ENCODE measurements around the gene WBP1.
"Not testable (repeated sequence)": the region's sequence is repeated elsewhere in the genome, so short reads cannot be mapped to it uniquely, and the experiment has no call there.

WBP1 gene

DNA sequence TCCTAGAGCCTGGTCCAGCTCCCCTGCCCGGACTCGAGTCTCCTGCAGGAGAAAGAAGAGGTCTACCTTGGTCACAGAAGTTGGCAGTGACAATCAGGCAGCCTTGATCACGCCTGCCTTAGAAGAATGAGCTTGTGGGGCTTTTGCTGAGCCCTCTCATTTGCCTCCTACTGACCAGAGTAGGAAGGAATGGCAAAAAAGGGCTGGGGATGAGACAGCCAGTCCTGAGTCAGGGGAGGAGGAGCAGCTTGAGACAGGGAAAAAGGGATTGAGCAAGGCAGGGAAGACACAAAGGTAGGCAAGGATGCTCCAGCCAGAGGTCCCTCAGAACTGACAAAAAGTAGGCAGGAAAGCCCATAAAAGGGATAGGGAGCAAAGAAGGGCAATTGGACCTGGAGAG, 30.7 kb upstream of the WBP1 start:
- DNase-seq (ENCODE audit: low read depth) = no peak

DNA sequence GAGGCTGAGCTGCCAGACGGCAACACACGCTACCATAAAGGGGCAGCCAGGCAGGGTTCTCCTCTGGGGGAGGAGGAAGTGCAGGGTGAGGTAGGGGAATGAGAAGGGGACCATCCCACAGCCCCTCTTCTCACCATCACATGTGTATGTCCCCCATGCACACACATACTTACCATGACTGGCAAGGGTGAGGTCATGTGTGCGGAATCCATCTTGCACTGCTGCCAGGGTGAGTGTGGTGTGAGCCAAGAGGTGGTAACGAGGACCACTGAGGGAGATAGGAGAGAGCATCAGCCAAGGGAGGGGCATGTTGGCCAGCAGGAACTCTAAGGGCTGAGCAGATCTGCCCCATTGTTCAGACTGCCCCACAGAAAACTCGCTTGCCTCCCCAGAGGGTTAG, 29.6 kb upstream of the WBP1 start:
- DNase-seq (ENCODE audit: low read depth) = no peak

DNA sequence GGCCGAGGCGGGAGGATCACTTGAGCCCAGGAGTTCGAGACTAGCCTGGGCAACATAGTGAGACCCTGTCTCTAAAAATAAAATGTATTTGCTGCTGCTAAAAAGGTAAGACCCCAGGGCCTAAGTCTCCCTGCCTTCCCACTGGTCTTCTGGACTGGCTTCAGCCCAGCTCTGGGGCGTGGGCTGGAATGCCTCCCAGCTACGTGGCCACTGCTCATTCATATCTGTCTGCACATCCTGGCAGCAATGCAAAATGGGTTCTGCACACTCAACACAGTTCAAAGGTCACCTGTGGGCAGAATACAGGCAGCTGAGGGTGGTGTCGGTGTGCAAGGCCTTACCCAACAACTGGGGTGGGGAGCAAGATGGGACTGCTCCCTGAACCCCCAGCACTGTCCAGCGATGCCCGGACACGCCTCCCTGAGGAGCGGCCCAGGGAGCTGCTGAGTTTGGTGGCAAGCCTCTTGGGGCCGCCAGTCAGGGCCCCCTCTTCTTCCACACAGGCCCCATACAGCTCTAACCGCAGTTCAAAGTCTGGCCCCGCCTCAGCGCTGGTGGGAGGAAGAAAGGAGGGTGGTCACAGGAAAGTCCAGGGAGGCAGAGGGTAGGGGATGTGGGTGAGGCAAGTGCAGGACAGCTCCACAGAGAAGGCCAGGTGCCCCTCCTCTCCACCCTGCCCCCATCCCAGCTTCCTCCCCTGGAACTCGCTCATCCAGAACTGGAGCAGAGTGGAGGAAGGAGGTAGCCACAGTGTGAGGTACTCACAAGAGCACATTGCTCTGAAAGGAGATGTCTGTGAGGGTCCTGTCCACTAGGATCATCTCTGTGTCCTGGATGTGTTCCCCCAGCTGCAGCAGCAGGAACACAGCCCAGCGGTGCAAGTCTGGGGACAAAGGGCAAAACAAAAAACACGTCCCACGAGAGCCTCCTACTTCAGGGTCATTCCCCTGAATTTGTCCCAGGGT, 28.5 kb upstream of the WBP1 start:
- DNase-seq (ENCODE audit: low read depth) = no peak

DNA sequence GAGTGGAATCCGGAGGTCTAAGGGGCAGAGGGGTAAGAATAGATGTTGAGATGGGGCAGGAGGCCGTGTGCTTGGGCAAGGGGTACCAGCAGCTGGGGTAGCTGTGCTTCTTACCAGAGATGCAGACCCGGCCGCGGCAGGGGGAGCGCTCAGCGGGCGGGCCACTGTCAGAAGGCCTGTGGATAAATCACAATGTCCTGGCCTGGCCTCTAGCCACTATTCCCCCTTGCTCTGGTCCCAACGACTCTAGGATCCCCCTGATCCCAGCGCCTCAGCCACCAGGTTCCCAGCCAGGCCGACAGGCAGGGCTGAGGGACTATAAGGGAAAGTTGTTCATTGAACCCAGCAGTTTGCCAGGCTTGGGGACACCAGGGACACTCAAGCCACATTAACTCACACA, 27.7 kb upstream of the WBP1 start:
- DNase-seq (ENCODE audit: low read depth) = no peak

DNA sequence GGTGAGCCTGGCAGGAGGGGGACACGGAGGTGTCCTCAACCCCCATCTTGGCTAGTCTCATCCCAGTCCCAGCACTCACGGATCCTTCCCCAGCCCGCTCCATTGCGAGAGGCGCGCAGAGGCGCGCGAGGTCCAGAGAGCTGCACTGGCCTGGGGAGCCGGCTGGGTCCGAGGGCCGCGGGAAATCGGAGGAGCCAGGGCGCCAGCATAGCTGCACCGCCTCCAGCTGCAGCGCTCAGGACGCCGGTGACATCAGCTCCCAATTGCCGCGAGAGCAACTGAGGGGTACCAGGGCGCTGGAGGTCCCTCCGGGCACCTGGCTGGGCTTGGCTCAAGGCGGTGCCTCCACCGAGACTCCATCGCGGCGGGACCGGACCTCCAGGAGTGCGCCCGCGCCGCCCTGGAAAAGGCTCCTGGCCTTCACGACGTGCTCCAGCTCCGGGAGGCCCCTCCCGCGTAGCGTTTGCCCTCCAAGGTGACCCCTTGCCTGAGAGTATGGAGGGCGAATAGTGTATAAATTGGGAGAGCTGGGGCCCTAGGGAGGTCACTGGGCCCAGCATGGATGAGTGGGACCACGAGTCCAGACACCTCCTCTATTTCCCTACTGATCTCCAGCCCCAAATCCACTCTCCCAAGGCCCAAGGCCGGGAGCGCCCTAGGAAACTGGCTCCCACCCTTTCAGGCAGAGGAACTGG, 22.0 kb upstream of the WBP1 start:
- DNase-seq (ENCODE audit: low read depth) = no peak

DNA sequence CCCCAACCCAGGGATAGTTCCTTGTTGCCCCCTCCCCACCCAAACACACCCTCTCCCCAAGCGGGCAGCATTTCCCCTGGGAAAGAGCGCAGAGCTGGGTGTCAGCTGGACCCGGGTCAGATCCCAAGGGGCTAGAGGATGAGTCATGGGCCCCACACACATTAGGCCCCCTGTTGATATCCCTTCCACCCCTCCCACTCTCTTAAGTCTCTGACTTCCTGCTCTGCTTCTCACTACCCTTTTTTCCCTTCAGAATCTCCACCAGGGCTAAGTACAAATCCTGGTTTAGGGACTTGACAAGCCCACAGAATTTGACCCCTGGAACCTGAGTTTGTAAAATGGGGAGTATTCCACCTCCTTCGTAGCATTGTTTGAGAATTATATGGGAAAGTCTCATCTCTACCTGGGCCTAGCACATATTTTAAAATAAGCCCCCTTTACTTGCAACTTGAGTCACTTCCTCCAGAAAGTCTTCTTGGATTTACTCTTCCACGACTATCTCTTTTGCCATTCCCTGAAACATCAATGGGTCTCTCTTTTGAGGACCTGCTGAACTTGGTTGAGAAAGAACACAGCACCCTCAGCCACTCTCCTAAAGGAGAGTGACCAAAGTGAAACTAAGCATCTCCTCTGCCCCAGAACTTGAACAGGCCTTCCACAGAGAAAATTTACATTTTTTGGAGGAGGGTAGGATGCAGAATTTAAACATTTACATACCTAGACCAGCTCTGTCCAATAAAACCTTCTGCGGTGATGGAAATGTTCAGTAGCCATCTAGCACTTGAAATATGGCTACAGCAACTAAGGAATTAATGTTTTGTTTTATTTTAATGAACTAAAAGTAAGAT, 21.2 kb upstream of the WBP1 start:
- no peak for DNase-seq (ENCODE audit: low read depth)

DNA sequence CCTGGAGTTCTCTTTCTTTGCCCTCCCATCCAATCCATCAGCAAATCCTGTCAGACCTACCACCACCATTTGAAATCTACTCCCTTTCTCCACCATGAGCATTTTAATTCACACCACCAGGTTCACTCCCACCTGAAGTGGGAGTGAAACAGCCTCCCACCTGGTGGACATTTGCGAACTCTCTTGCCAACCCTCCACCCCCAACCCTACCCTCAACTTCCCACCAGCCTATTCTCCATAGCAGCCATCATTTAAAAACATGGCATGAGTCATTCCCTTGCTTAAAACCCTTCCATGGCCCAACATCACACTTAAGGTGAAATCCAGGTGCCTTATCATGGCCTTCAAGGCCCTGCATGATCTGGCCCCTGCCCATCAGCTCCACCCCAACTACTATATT, 20.0 kb upstream of the WBP1 start:
- DNase-seq (ENCODE audit: low read depth) = no peak

DNA sequence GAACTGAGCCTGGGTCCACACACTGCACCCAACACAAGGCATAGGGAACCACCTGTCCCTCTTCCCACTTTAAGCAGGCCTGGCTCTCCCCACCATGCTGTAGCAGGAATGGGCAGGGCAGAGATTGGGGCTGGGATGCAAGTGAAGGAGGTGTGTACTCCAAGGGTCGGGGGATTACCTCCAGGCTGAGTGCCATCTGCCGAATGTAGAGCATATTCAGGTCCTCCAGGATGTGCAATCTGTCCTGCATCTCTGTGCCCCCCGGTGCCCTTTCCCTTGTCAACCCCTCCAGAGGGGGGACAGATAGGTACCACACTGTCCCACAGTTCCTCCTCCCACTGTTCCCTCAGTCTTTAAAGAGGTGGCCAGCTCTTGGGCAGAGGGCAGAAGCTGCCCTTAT, 18.9 kb upstream of the WBP1 start:
- no peak for DNase-seq (ENCODE audit: low read depth)

DNA sequence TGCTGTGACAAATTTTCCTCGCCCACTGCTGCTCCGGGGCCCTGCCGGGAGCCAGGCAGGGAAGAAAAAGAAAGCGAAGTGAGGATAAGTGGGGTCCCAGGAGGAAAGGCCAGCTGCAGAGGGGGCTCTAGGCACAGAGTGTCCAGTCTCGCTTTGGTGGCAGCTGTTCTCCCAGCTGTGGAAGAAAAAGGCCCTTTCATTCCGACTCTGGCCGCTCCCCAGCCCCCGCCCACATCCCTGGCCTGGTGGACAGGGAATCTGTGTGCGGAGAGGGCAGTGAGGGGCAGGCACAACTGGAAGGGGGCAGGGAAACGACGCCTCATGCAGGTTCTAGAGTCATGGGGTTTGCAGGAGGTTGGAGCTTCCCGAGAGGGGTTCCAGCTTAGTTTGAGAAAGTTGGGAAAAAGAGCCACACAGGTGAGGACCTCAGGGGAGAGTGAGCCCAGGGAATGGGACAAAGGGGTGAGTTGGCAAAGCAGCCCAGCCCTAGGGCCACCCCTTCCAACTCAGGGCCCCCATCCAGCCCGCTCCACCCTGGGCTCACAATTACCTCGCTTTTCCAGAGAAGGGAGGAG, 18.3 kb upstream of the WBP1 start:
- DNase-seq (ENCODE audit: low read depth) = peak; percentile 55

DNA sequence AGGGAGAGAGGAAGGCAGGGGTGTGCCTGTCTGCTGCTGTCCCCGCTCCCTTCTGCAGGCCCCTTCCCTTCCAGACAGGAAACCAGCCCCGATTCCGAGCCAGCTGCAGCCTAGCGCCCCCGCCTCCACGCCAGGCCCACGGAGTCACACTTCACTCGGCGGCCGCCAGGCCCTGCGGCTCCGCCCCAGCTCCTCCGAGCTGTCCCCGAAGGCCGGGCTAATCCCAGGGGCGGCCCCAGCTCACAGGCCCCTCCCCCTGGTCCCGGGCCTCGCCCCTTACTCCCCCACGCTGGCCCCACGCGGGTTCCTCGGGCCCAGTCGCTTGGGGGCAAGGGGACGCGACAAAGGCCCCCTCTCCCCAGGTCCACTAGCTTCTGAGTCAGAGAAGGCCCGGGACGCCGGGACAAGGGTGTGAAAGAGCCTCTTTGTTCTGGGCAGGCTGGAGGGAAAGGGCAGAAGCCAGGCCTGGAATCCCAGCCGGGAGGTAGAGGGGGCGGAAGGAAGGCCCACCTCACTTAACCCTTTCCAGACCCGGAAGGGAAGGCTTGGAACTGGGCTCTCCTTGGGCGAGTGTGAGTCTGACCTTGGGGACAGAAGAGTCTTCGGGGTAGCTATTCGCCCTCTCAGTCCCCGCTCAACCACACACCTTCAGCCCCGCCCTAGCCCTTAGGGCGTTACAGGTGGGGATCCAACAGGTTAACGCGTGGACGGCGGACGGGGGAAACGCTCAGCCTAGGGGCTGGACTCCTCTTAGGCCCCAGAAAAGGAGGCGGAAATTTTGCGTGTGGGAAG, 17.7 kb upstream of the WBP1 start:
- DNase-seq (ENCODE audit: low read depth) = peak; percentile 83

DNA sequence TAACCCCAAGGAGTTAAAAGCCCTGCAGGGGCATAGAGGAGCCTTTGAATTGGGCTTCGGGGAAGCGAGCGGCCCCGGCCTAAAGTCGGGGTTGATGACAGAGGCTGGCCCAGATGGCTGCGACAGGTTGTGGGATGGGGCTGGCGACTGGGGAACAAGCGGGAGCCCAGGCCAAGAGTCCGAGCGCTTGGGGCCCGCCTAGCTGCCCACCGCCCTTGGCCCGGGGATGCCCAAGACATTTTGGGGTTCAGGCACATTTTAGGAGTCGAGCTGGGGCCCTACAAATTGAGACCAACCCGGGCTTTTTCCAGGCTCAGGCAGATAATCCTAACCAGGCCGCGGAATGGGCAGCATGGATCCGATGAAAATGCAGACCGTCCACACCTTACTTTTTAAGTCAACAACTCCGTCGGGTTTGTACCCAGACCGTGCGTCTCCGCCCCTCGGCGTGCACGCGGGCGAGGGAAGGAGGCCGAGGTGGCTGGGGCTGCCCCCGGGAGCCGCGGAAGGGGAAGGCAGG, 17.0 kb upstream of the WBP1 start:
- DNase-seq (ENCODE audit: low read depth) = no peak

DNA sequence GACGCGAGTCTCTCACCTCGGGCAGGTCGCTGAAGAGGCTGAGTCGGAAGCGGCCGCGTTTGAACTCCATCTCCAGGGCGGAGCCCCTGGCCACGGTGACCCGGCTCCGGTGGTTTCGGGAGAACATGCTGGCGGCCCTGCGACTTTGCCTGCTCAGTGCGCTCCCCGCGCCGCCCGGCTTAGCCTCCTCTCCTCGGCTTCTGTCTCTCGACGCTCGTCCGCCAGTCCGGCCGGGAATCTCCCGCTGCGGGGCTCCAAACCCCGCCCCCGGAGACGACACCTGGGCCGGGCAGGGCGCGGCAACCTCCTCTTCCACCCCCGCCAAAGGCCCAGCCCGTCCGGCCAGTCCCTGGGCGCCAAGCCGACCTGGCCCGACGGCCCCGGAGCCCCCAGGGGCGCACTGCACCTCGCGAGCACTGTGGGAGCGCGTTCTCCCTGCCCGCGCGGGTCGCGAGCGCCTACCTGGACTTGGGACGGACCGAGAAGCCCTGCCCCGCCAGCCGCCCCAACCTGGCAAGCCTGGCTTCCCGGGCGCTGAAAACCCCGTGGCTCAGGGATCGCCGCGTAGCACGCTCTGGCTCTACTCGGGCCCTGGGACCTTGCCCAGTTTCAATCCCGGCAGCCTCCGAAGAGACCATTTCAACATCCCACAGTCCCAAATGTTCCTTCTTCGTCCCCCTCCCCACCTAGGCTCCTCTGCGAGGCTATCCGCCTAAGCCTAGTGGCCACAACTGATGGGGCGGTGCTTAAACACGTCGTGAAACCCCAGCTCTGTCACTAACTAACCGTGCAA, 16.4 kb upstream of the WBP1 start, which contains the start of gene RTKN:
TSS of gene RTKN (minus strand) at position 248 of the 793 bp plus-strand sequence. CDS start at position 127, 121 bp downstream.
- no peak for DNase-seq (ENCODE audit: low read depth)

DNA sequence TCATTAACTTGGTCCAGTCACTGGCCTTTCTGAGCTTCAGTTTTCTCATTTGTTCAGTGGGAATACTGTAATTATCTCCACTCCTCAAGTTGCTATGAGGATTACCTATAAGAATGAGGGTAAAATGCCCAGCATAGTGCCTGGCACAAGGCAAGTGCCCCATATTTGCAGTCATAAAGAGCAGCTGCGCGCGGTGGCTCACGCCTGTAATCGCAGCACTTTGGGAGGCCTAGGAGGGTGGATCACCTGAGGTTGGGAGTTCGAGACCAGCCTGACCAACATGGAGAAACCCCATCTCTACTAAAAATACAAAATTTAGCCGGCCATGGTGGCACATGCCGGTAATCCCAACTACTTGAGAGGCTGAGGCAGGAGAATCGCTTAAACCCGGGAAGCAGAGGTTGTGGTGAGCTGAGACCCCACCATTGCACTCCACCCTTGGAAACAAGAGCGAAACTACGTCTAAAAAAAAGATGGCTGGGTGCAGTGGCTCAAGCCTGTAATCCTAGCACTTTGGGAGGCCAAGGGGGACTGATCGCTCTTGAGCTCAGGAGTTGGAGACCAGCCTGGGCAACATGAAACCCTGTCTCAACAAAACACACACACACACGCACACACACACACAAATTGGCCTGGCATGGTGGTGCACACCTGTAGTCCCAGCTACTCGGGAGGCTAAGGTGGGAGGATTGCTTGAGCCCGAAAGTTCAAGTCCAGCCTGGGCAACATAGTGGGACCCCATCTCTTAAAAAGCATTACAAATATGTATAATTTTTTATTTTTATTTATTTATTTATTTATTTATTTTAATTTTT, 15.5 kb upstream of the WBP1 start:
- DNase-seq (ENCODE audit: low read depth) = not testable (repeated sequence)

DNA sequence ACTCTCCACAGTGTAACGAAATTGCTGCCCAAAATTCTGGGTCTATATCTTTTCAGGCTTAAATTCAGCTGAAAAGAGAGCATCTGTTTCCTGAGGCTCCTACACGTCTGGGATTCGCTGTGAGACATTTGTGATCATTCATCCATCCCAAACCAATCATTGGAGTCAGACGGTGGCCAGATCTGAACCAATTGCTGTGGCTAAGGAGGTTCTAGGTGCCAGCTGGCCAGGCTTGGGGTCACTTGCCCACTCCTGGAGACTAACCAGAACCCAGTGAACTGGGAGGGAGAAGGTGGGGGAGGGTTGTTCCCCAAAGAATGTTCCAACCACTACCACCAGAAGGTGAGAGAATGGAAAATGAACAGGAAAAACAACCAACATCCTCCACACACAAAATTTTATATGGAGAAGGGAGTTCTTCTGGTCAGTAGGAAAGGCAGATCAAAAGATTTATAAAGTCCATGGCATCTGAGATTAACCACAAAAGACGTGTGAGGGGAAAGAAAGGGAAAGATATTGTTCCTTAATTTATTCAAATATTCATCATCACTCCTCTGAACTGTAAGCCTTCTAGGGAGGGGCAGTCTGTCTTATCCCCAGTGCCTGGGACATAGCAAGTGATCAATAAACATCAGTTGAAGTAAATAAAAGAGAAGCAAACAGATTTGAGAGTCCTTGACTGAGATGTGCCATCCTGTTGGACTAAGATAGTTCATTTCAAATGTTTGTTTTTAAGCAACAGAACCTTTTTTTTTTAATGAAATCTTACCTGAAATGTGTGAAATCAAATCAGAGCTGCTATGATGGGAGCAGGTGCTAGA, 13.5 kb upstream of the WBP1 start:
- DNase-seq (ENCODE audit: low read depth) = no peak

DNA sequence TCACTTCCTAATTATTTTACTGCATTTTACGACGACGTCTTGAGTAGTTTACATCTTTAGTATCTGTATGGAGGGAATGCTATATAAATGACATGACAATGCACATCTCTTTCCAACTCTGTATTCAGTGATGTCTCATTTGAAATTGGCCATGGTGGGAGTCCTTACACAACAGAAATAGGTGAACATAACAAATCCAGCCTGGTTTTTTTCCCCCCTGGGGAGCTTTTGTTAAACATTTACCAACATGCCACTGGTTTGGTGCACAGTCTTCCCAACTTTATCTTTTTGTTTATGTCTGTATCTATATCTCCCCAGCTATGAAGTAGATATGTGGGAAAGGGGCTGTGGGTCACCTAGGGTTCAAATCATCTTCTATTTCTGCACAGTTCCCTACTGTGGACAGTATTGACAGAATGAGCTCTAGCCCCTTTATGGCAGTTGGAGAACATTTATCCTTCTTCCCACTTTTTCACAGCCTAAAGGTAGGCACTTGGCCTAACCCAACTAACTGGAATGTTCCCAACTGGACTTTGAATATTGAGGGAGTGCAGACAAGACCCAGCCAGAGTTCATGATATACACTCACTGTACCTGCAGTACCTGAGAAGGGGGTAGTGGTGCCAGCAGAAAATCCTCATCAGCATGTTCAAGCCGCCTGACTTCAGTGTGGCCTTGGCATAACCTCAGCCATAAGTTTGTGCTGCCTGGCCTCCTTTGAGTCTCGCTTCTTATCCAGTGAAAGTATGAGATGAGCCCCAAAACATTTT, 10.8 kb upstream of the WBP1 start:
- no peak for DNase-seq (ENCODE audit: low read depth)

DNA sequence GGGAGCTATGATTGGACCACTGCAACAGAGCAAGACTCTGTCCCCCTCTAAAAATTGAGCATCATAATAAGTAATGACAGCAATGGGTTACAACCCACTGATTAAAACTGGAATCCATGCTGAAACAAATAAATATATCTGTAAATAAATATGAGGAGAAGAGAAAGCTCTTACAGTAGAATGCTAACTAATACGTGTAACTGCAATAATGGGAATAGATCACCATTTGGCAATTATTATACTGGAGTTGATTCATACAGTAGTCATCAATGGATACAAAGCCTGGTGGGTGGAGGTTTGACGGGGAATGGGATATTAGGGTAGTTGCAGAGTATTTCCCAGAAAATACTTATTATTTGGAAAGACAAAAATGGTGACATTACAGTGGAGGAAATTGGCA, 9.5 kb upstream of the WBP1 start:
- DNase-seq (ENCODE audit: low read depth) = no peak

DNA sequence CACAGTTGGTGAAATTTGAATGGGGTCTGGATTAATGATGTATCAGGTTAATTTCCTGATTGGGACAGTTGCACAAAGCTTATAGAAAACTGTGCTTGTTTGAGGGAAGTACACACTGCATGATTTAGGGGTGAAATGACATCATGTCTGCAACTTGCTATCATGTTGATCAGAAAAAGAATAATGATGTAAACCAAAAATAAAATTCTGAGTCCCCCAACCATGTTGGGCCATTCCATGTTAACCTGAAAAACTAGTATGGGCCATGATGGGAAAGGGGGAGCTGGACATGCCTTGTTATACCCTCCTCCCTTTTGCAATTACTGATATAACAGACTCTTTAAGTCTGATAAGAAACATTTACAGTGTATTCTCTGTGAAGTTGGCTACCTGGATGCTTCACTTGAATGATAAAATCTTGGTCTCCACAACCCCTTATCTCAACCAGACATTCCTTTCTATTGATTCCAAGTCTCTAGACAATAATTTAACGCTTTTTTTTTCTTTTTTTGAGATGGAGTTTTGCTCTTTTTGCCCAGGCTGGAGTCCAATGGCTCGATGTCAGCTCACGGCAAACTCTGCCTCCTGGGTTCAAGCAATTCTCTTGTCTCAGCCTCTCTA, 7.6 kb upstream of the WBP1 start:
- DNase-seq (ENCODE audit: low read depth) = no peak
